ENCODE results near the gene SORCS1. TPM values are rescaled to one million over a fixed set of nuclear protein-coding genes. Genes with fewer than 3 reads are reported as not detected.

The SORCS1 gene
- total and polyA plus RNA-seq, 4 donors, result 0.08 to 0.21 (median 0.09) TPM; not detected in 1

- Histone ChIP-seq H3K36me3 (ENCODE audit: control insufficient read depth in 4 of 4, insufficient read depth in 3 of 4, low read depth in 1 of 4, low read length in 3 of 4) (no peaks in the 10 kb centered on the region), H3K9ac (ENCODE audit: low read depth in 1 of 2, low read length in 2 of 2) (no peak overlapping the region), H3K9me3 (ENCODE audit: control insufficient read depth in 4 of 4, low read length in 3 of 4) (no peaks in the 10 kb centered on the region), H3K27ac (ENCODE audit: low read depth in 1 of 2, low read length in 2 of 2) (no peak overlapping the region), H3K27me3 (ENCODE audit: control insufficient read depth in 4 of 4, insufficient read depth in 4 of 4, low read length in 3 of 4) (peaks cover 0 to 2% (median 0%) of the 10 kb centered on the region in 4 donors), H3K4me1 (ENCODE audit: control insufficient read depth in 4 of 4, insufficient read depth in 4 of 4, low read length in 3 of 4) (no peaks in the 10 kb centered on the region), H3K4me3 (ENCODE audit: low read depth in 1 of 3, low read length in 3 of 3) (no peak overlapping the region)
- TF ChIP-seq NR2F2 (IDR thresholded peaks at IDR 0.05) (no peak), RXRA (IDR thresholded peaks at IDR 0.05) (no peak), HNF4G (IDR thresholded peaks at IDR 0.05) (no peak), MAX (IDR thresholded peaks at IDR 0.05) (no peak), YY1 (IDR thresholded peaks at IDR 0.05) (no peak), FOXA2 (IDR thresholded peaks at IDR 0.05) (no peak), GABPA (IDR thresholded peaks at IDR 0.05 in 1 of 2, conservative IDR thresholded peaks at IDR 0.05 in 1 of 2) (no peak), JUND (IDR thresholded peaks at IDR 0.05) (no peak), ATF3 (IDR thresholded peaks at IDR 0.05) (no peak), REST (IDR thresholded peaks at IDR 0.05) (no peak), HNF4A (conservative IDR thresholded peaks at IDR 0.05) (no peak), EGR1 (IDR thresholded peaks at IDR 0.05; ENCODE audit: low read depth in 2 of 2) (no peak), RAD21 (IDR thresholded peaks at IDR 0.05) (no peak)
- WGBS, result 86% methylated on average over 1 of the region's 1 CpG
- DNase-seq (ENCODE audit: low spot score), result no peak
Measured at GRCh38 chr10:106593876-106594275, 570.6 kb downstream of the SORCS1 start.

- H3K9ac ChIP-seq (ENCODE audit: low read depth in 1 of 2, low read length in 2 of 2), result no peak overlapping the region
- H3K27me3 ChIP-seq (ENCODE audit: control insufficient read depth in 4 of 4, insufficient read depth in 4 of 4, low read length in 3 of 4), result peaks cover 0 to 2% (median 0%) of the 10 kb centered on the region in 4 donors
- no peak for TF ChIP-seq HNF4A (conservative IDR thresholded peaks at IDR 0.05)
- TF ChIP-seq RAD21 (IDR thresholded peaks at IDR 0.05), result no peak
- TF ChIP-seq EGR1 (IDR thresholded peaks at IDR 0.05; ENCODE audit: low read depth in 2 of 2), result no peak
- TF ChIP-seq CTCF (IDR thresholded peaks at IDR 0.05; ENCODE audit: low read depth, low read length, missing input control), result no peak
- no peak for TF ChIP-seq FOXA2 (IDR thresholded peaks at IDR 0.05)
- TF ChIP-seq JUND (IDR thresholded peaks at IDR 0.05), result no peak
- TF ChIP-seq RXRA (IDR thresholded peaks at IDR 0.05), result no peak
- TF ChIP-seq FOXA1 (IDR thresholded peaks at IDR 0.05), result no peak
- no peak for TF ChIP-seq GABPA (IDR thresholded peaks at IDR 0.05 in 1 of 2, conservative IDR thresholded peaks at IDR 0.05 in 1 of 2)
- TF ChIP-seq HNF4G (IDR thresholded peaks at IDR 0.05), result no peak
- TF ChIP-seq REST (IDR thresholded peaks at IDR 0.05), result no peak
- no peak for TF ChIP-seq ATF3 (IDR thresholded peaks at IDR 0.05)
- TF ChIP-seq YY1 (IDR thresholded peaks at IDR 0.05), result no peak
- no peak for TF ChIP-seq TAF1 (conservative IDR thresholded peaks at IDR 0.05)
- no peak for TF ChIP-seq MAX (IDR thresholded peaks at IDR 0.05)
- no peak for TF ChIP-seq SP1 (IDR thresholded peaks at IDR 0.05)
- TF ChIP-seq NR2F2 (IDR thresholded peaks at IDR 0.05), result no peak
- no peak for TF ChIP-seq ZBTB33 (IDR thresholded peaks at IDR 0.05)
- no peak overlapping the region for H3K27ac ChIP-seq (ENCODE audit: low read depth in 1 of 2, low read length in 2 of 2)
- DNase-seq (ENCODE audit: low spot score), result no peak
- no peak overlapping the region for H3K4me3 ChIP-seq (ENCODE audit: low read depth in 1 of 3, low read length in 3 of 3)
- H3K9me3 ChIP-seq (ENCODE audit: control insufficient read depth in 4 of 4, low read length in 3 of 4), result no peaks in the 10 kb centered on the region
- no peaks in the 10 kb centered on the region for H3K36me3 ChIP-seq (ENCODE audit: control insufficient read depth in 4 of 4, insufficient read depth in 3 of 4, low read depth in 1 of 4, low read length in 3 of 4)
- H3K4me1 ChIP-seq (ENCODE audit: control insufficient read depth in 4 of 4, insufficient read depth in 4 of 4, low read length in 3 of 4), result no peaks in the 10 kb centered on the region
Measured at GRCh38 chr10:106592396-106592795, 572.1 kb downstream of the SORCS1 start.
